PC-9 (cell line): ENCODE results near the gene EPHB1. TPM values are rescaled to one million over a fixed set of nuclear protein-coding genes. Genes with fewer than 3 reads are reported as not detected.

ENCODE experiments used
- BruUV-seq: library from RNA; stranded (reverse); fragments of 400-500 nt; replicated peaks from 2 replicates; lab custom pipeline; 2021; lab: Mats Ljungman, UMichigan
- CTCF ChIA-PET: fragments of 300-600 bp; sonication (Branson Sonifier 250); formaldehyde crosslinking; loops from one replicate; lab custom pipeline; 2022; ENCODE audit warnings: antibody characterized with exemption; lab: Charles Lee
- POLR2A ChIA-PET: fragments of 300-600 bp; sonication (Branson Sonifier 250); formaldehyde crosslinking; loops from one replicate; lab custom pipeline; 2022; ENCODE audit warnings: antibody characterized with exemption; ENCODE audit not compliant: unreplicated experiment; lab: Charles Lee
- DNase-seq, 2 experiments: peaks; one replicate each; pipeline versions ENCODE4 v3.0.0 to v3.0.0-alpha.2; 2015 to 2022; ENCODE audit warnings: mixed read lengths in 1 of 2
- H2AFZ ChIP-seq: fragments of 200-600 bp; sonication (generic); 2 replicates; pipeline ENCODE4 v1.8.1; 2017; ENCODE audit warnings: antibody characterized with exemption
- H3F3A ChIP-seq: fragments of 200-600 bp; sonication (generic); 2 replicates; pipeline ENCODE4 v1.8.1; 2017; ENCODE audit warnings: antibody characterized with exemption, mild to moderate bottlenecking, low read depth; ENCODE audit not compliant: insufficient read depth
- H3K27ac ChIP-seq: fragments of 200-600 bp; sonication (generic); 2 replicates; pipeline ENCODE4 v1.6.1; 2016; ENCODE audit warnings: mixed run types
- H3K27me3 ChIP-seq: fragments of 200-600 bp; sonication (generic); 2 replicates; pipeline ENCODE4 v1.6.1; 2016; ENCODE audit warnings: low read depth, mixed run types; ENCODE audit not compliant: insufficient read depth
- H3K36me3 ChIP-seq: fragments of 200-600 bp; sonication (generic); 2 replicates; pipeline ENCODE4 v1.6.1; 2016; ENCODE audit warnings: low read depth, mixed run types
- H3K4me1 ChIP-seq: fragments of 200-600 bp; sonication (generic); replicated peaks from 2 replicates; pipeline ENCODE4 v1.6.1; 2016; ENCODE audit warnings: mixed run types; ENCODE audit not compliant: insufficient read depth
- H3K4me2 ChIP-seq: fragments of 200-600 bp; sonication (generic); 2 replicates; pipeline ENCODE4 v1.6.1; 2017; ENCODE audit warnings: mixed run types
- H3K4me3 ChIP-seq: fragments of 200-600 bp; sonication (generic); 2 replicates; pipeline ENCODE4 v1.6.1; 2016; ENCODE audit warnings: mixed run types
- H3K79me2 ChIP-seq: fragments of 200-600 bp; sonication (generic); 2 replicates; pipeline ENCODE4 v1.6.1; 2017; ENCODE audit warnings: low read depth, mixed run types
- H3K9me2 ChIP-seq: fragments of 200-600 bp; sonication (generic); 2 replicates; pipeline ENCODE4 v1.8.1; 2017; ENCODE audit warnings: mild to moderate bottlenecking; ENCODE audit not compliant: insufficient read depth
- H3K9me3 ChIP-seq: fragments of 200-600 bp; sonication (generic); 2 replicates; pipeline ENCODE4 v1.8.1; 2016; ENCODE audit warnings: low read depth; ENCODE audit not compliant: insufficient read depth
- H4K20me1 ChIP-seq: fragments of 200-600 bp; sonication (generic); 2 replicates; pipeline ENCODE4 v1.8.1; 2017; ENCODE audit not compliant: insufficient read depth
- EZH2 ChIP-seq: fragments of 200-600 bp; sonication (generic); IDR thresholded peaks from 2 replicates; pipeline ENCODE4 v1.8.0; 2017; ENCODE audit warnings: antibody characterized with exemption, low read depth
- intact Hi-C: fragments of 100-400 bp; cut with micrococcal nuclease; formaldehyde crosslinking; loops from one replicate; pipeline ENCODE4 v1.10.0; 2022; ENCODE audit not compliant: unreplicated experiment
- total RNA-seq: library from RNA; stranded (reverse); gene quantifications from 2 replicates; pipeline ENCODE4 v1.2.3, GENCODE V29; 2021
- TF ChIP-seq, protein P1 (sequence below): fragments of 200-600 bp; sonication (generic); conservative IDR thresholded peaks from 2 replicates; pipeline ENCODE4 v1.6.1; 2017; ENCODE audit warnings: mixed run types, antibody characterized with exemption, mild to moderate bottlenecking, moderate library complexity

The EPHB1 gene
- total RNA-seq, 1 experiment from 2014 or later: 0.15 TPM

DNA sequence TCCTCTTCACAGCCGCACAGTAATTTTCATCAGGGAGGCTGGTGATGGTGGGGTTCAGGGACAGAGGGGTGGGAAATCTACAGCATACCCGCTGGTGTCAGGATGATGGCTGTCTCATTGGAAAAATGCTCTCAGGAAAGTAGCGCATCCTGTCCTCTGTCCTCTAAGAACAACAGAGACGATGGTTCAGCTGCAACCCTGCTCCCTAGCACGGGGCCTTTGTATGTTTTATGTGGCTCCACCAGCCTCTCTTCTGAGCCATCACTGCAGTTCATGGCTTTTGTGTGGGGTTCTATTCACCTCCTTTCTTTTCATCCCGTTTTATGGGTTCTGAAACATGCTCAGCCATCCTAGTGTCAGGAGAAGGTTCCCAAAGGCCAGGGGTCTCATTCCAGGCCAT, 68.9 kb downstream of the EPHB1 start:
- CTCF ChIA-PET: no interaction called here

DNA sequence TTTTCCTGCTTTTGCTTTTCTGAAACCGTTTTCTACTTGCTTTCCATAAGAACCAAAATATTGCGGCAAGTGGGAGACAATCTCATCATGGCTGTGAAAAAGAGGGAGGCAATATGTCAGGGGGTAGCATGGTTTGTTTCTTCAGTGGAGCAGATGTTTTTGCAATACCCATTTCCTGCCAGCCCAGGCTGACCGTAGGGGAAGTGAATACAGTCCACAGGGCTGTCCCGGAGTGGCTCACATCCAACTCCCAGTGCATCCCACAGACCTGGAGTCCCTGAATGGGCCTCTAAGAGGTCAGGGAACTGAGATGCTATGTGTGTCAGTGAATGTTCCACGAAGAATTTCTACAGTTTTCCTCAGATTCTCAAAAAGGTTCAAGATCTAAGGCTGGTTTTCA, 69.6 kb downstream of the EPHB1 start:
- H3K27ac ChIP-seq: no peak overlapping the region
- no peaks in the 10 kb centered on the region for H3K79me2 ChIP-seq
- no peaks in the 10 kb centered on the region for H3K9me2 ChIP-seq
- no peak for TF ChIP-seq EZH2
- TF ChIP-seq, protein P1, sequence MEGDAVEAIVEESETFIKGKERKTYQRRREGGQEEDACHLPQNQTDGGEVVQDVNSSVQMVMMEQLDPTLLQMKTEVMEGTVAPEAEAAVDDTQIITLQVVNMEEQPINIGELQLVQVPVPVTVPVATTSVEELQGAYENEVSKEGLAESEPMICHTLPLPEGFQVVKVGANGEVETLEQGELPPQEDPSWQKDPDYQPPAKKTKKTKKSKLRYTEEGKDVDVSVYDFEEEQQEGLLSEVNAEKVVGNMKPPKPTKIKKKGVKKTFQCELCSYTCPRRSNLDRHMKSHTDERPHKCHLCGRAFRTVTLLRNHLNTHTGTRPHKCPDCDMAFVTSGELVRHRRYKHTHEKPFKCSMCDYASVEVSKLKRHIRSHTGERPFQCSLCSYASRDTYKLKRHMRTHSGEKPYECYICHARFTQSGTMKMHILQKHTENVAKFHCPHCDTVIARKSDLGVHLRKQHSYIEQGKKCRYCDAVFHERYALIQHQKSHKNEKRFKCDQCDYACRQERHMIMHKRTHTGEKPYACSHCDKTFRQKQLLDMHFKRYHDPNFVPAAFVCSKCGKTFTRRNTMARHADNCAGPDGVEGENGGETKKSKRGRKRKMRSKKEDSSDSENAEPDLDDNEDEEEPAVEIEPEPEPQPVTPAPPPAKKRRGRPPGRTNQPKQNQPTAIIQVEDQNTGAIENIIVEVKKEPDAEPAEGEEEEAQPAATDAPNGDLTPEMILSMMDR: no peak
- H4K20me1 ChIP-seq: no peaks in the 10 kb centered on the region
- no peak for DNase-seq
- no peaks in the 10 kb centered on the region for H3K36me3 ChIP-seq
- no peaks in the 10 kb centered on the region for H3K9me3 ChIP-seq
- H2AFZ ChIP-seq: no peak overlapping the region
- intact Hi-C loops: no loop called here
- H3K4me3 ChIP-seq: no peak overlapping the region
- no peaks in the 10 kb centered on the region for H3K4me1 ChIP-seq
- peaks cover 46% of the 10 kb centered on the region for H3K27me3 ChIP-seq
- CTCF ChIA-PET: no interaction called here
- POLR2A ChIA-PET: no interaction called here
- no peak overlapping the region for H3K4me2 ChIP-seq
- H3F3A ChIP-seq: no peaks in the 10 kb centered on the region
- no TSS peak for BruUV-seq

More for the DNA sequence above, 68.9 kb downstream of the EPHB1 start:
- DNase-seq: no peak
- H3F3A ChIP-seq: no peaks in the 10 kb centered on the region
- no peak overlapping the region for H2AFZ ChIP-seq
- no peak overlapping the region for H3K4me3 ChIP-seq
- peaks cover 50% of the 10 kb centered on the region for H3K27me3 ChIP-seq
- no peak overlapping the region for H3K27ac ChIP-seq
- intact Hi-C loops: no loop called here
- no peaks in the 10 kb centered on the region for H3K4me1 ChIP-seq
- no peaks in the 10 kb centered on the region for H4K20me1 ChIP-seq
- no peak overlapping the region for H3K4me2 ChIP-seq
- POLR2A ChIA-PET: no interaction called here
- BruUV-seq: no TSS peak
- H3K9me3 ChIP-seq: no peaks in the 10 kb centered on the region
- H3K9me2 ChIP-seq: no peaks in the 10 kb centered on the region
- H3K79me2 ChIP-seq: no peaks in the 10 kb centered on the region
- H3K36me3 ChIP-seq: no peaks in the 10 kb centered on the region
- TF ChIP-seq, protein P1: no peak
- no peak for TF ChIP-seq EZH2

DNA sequence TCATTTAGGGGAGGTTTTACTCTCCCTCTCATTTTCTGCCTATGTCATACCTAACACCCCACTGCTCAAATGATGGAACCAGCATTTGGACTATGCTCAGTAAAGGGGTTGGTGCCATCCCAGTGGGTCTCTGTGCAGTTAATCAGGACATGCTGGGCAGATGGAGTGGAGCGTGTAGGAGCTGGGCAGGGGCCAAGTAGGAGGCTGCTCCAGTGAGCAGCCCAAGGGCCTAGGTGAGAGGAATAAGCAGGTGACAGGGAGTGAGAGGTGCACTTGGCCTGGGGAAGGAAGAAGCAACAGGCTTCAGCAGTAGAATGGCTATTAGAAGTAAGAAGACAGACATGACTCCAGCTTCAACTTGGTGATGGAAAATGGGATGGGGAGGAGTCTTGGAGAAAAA, 72.2 kb downstream of the EPHB1 start:
- BruUV-seq: no TSS peak
- no peak for TF ChIP-seq EZH2
- TF ChIP-seq, protein P1: no peak

More for the DNA sequence above, 72.2 kb downstream of the EPHB1 start:
- H3K27ac ChIP-seq: no peak overlapping the region
- H3K79me2 ChIP-seq: no peaks in the 10 kb centered on the region
- ChIA-PET POLR2A (no interaction called here), CTCF (no interaction called here)
- H3F3A ChIP-seq: no peaks in the 10 kb centered on the region
- H2AFZ ChIP-seq: no peak overlapping the region
- no peaks in the 10 kb centered on the region for H4K20me1 ChIP-seq
- H3K4me1 ChIP-seq: no peaks in the 10 kb centered on the region
- DNase-seq: no peak
- H3K4me2 ChIP-seq: no peak overlapping the region
- no peaks in the 10 kb centered on the region for H3K9me2 ChIP-seq
- H3K4me3 ChIP-seq: no peak overlapping the region
- H3K36me3 ChIP-seq: no peaks in the 10 kb centered on the region
- peaks cover 45% of the 10 kb centered on the region for H3K27me3 ChIP-seq
- no peaks in the 10 kb centered on the region for H3K9me3 ChIP-seq
- intact Hi-C loops: no loop called here
